ENCODE data around the gene NACAD.

The NACAD gene

DNA sequence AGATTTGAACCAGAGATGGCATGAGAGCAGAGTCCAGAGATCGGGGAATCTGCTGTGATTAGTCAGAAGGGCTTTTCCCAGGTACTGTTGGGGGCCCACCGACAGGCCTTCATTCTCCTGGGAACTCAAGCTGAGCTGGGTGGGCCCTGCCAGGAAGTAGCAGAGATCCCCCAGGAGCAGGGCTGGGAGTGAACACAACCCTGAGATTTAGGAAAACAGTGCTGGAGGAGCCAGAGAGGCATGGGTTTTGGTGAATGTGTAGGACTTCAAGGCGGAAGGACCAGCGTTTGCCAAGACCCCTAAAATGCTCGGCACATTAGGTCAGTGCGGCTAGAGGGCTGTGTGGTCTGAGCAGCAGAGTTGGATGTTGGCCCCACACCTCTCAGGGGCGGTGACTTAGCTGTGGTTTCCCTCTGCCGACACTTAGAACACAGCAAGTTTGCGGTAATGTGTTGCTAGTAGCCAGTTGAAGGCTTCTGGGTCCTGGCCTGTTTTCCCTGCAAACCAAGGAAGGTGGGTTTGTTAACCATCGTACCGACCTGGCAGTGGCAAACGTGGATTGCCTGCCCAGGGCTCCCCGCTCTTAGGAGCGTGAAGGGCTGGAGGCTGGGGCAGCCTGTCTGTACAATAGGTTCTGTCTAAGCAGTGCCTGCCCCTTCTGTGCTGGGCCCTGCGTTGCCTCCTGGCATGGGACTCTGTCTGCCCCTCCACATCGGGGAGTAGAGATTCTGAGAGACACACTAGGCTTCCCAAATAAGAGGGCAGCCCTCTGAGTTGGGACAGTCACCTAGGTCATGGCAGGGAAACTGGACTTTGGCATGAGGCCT lies 14.0 kb downstream of the NACAD start:
- no peak for DNase-seq (ENCODE audit: low spot score)

DNA sequence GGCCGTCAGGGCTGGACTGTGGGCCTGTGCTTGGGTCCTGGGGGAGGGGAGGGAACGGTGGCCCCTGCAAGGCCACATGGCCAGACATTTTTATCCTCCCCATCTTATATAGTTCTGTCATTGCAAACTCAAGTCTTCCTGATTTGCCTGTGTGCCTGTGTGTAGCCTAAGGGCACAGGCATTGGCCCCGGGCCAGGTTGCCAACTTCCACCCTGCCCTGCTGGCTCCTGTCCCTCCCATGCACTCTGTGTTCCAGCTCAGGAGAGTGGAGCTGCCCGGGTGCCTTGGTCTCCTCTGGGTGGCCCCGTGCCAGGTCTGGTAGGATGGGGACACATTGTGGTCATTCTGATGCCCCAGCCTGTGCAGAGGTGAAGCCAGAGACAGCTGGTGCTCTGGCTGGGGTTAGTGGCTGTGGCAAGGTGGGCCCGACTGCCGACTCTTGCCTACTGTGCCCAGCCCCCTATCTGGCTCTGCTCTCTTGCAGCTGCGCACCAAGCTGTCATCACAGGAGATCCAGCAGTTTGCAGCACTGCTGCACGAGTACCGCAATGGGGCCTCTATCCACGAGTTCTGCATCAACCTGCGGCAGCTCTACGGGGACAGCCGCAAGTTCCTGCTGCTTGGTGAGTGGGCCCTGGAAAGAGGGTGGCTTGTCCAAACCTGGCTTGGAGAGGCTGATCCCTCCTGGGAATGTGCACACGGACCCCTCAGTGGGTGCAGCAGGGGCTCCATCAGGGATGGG lies 14.8 kb downstream of the NACAD start:
- DNase-seq (ENCODE audit: low spot score), result no peak

DNA sequence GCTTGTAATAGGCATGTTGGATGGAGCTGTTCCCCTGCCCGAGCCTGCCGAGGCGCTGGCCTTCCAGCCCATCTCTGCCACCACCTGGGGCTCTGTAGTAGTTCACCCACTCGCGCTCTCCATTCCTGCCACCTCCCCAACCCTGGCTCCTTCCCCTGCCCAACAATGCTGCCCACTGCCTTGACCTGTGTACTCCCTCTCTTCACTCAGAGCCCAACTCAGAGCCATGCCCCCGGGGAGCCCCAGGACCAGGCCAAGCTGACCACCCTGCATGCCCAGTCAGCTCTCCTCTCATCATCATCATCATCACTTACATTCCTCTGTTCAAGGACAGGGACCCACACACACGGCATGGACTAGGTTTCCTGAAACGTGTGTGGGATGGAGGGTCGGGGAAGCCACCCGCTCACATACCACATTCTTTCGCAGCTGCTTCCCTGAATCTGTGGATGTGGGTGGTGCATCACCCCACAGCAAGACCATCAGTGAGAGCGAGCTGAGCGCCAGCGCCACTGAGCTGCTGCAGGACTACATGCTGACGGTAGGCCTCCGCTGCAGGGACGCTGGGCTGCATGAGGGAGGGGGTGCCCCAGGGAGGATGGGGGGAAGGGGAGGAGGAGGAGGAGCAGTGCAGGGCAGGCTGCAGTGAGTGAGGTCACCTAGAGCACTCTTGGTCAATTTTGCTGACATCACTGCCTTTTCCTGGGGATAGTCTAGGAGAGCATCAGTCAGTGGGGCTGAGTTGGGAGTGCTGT lies 15.6 kb downstream of the NACAD start:
- no peak for DNase-seq (ENCODE audit: low spot score)

DNA sequence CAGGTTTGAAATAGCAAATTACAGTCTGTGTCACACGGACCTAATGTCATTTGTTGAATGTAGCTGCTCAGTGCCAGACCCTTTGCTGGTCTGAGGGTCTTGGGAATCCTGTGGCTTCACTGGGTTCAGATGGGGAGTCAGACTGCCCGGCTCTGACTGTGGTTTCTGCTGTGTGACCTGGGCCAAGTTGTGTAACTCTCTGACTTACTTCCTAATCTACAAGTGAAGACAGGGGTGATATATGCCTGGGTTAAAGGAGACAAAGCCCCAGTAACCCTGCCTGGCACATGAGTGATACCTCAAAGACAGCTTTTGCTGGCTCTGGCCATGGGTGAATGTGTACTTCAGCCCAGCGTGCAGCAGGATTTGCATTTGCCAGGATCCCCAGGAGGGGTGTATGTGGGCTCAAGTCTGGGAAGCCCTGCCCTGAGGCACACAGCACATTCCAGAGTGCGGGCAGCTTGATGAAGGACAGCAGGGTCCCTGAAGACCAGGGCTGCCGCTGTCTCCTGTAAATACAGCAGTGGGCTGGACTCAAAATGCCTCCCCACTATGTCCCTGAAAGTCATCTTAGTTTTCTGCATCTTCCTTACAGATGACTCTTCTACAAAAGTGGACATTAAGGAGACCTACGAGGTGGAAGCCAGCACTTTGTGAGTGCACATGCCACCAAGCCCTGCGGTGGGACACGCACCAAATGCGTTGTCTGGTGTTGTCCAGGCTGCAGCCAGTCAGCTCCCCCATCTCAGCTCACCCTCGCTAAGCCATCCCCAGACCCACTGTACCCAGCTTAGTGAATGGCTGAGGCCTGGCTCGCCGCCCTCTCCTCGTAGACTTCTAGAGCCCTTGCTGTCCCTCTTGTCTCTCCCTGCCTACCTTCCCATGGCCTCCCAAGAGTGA lies 16.4 kb downstream of the NACAD start:
- DNase-seq (ENCODE audit: low spot score), result no peak

DNA sequence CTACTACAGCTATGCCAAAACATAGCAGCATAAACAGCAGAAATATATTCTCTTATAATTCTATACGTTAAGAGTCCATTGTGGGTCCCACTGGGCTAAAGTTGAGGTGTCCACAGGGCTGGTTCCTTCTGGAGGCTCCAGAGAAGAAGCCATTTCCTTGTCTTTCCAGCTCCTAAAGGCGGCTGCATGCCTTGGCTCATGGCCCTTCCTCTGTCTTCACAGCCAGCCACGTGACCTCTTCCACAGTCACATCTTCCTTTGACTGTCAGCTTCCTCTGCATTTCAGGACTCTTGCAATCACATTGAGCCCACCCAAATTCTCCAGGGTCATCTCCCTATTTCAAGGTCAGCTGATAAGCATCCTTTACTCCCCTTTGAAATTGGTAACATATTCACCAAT lies 17.2 kb downstream of the NACAD start:
- DNase-seq (ENCODE audit: low spot score), result no peak

DNA sequence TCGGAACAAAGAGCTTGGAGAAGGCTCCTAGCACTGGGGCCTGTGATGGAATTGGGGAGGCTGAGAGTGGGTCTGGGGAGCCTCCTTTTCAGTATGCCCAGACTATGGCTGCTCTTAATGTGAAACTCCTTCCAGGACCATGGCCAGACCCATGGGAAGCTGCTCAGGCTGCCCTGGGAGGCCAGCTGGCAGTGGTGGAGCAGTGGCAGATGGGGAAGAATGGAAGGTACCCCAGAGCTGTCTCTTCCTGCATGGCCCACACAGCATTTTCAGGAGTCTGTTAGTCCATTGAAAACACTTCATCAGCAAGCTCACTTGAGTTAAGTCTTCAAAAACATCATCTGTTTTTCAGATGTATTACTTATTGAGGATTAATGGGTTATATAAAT lies 18.5 kb downstream of the NACAD start:
- no peak for DNase-seq (ENCODE audit: low spot score)

DNA sequence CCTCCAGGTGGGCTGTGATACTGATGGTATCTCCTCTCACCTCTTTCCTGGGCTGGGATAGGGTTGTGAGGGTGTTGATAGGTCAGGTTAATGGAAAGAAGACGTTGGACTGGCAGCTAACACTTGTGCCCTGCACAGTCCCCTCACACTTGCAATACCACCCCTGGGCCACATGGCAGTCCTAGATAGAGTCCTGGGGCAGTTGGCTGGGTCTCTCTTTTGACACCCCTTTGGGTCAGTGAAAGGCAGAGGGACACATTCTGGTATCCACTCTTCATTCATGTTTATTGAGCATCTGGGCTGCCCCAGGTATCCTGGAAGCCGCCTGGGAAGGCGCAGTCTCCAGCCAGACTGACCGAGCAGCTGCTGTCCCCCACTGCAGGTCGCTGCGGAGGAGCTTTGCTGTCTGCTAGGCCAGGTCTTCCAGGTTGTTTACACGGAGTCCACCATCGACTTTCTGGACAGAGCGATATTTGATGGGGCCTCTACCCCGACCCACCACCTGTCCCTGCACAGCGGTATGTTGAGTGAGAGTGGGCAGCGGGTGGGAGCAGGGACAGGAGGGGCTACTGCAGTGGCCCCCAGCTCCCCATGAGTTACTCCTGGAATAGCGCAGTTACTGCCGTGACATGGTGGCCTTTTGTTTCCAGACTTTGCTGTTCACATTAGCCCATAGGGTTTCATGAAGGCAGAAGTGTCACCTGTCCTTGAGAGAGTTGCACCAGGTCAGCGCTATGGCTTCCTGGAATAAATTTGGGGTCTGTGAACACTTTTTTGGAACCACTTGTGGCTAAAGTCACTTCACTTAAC lies 19.1 kb downstream of the NACAD start:
- no peak for DNase-seq (ENCODE audit: low spot score)

DNA sequence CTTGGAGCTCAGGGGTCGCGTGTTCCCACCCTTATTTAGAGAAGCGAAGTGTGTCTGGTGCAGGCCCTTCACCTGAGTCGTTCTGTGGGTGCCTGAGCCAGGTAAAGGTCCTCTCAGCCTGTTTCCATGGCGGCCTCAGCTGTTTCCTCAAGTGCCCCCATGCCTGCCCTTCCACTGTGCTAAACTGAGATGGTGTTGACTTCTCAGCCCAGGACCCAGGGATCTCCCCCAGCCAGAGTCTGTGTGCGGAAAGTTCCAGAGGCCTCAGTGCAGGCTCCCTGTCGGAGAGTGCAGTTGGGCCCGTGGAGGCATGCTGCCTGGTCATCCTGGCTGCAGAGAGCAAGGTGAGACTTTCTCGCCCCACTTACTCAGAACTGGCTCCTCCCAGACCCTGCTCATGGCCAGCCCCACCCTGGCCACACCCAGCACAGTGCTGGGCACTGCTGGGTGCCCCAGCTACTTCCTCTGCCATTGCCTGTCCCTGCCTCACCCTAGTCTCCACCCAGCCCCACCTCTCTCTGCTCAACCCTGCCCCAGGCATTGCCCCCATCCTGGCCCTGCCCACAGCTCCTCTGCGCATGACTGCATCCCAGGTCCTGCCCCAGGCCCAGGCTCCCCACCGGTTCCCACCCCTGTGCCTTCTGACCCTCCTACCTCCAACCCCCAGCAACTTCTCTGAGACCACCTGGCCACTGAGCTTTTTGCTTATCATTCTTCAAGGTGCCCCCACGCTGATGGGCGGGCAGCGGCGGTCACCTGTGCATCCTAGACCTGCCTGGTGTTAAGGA lies 20.3 kb downstream of the NACAD start:
- no peak for DNase-seq (ENCODE audit: low spot score)

DNA sequence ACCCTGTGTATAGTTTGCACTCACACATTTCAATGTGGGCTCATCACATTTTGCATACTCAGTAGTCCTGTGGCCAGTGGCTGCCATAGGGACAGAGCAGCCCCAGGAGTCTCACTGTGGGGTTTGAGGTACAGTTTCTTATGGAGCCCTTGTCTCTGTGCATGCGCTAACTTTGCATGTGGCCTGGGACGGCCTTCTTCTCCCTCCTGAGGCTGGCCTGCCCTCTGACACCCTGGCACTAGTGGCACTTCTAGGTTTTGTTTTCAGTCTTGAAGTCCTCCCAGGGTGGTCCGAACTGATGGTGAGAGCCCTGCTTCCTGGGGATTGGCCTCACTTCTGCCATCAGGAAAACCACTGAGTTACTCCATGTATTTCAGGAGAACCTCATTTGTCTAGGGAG lies 21.2 kb downstream of the NACAD start:
- no peak for DNase-seq (ENCODE audit: low spot score)

DNA sequence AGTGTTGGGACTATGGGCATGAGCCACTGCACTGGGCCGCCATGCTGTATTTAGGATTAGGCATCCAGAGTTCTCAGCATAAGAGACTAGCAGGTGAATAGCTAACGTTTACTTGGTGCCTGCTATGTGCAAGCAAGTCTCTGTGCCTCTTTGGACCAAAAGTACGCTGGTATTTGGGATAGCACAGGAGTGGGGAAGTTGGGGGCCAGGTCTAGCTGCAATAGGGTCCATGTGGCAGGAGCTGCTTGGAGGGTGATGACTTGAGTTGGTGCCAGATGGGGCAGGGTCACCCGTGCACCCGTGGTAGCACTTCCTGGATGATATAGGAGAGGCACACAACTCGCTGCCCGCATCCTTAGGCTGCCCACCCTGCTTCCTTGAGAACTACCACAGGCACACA lies 22.4 kb downstream of the NACAD start:
- DNase-seq (ENCODE audit: low spot score), result no peak

DNA sequence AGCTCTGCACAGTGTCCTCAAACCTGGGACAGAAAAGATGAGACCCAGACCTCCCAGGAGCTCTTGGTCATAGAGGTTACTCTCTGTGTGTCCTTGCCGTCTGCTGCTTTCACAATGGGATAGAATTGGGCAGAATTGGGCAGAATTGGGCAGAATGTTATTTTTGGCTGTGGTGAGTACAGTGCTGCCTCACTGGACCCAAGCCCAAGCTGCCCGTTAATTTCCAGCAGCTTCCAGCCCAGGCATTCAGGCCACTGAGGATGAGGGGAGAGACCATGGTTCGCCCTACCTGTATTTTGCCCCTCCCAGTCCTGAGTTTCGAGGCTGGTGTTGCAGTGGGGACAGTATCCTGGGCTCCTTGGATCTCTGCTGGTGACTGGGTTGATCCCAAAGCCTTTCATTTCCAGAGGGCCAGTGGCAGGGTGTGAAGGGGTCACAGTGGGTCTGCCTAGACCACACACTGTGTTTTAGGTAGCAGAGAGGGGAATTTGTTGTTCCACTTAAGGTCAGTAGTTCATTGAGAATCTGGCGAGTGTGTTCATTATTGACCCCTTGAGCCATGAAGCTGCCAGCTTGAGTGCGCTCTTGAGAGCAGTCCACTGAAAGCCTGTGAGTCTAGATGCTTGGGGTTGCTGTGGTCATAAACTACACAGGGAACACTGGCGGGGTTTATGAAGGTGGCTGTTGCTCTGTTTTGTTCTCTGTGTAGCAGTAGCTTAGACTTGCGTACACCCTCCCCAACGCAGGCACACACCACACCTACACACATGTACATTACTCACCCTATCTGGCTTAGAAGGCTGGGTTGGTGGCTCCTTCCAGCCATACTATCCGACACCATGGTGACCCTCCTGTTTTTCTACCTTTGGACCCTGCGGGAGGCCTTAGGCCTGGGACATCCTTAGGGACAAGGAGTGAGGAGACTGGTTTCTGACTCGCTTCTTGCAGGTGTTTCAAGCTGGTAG lies 23.5 kb downstream of the NACAD start:
- DNase-seq (ENCODE audit: low spot score), result no peak

DNA sequence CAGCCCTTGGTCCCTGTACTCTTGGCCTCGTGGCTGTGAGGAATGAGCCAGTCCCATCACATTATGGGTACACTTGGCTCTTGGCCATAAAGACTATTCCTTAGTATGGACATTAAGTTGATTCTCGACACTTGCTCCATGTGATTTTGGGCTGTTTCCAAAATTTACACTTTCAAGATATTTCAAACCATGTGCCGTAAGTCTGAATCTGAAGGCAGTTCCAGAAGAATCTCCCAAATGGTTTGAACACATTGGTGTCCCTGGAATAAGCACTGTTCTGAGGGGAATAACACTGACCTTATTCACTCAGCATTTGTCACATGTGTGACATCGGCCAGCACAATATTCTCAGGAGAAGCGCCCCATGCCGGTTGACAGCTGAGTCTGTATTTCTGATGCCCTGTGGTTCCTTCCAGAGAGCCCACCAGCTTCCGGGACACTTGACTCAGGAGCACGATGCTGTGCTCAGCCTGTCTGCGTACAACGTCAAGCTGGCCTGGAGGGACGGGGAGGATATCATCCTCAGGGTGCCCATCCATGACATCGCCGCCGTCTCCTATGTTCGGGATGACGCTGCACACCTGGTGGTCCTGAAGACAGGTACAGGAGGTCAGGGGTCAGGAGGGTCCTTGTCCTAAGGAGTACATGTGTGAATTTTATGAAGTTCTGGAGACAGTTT lies 24.6 kb downstream of the NACAD start:
- DNase-seq (ENCODE audit: low spot score), result no peak

DNA sequence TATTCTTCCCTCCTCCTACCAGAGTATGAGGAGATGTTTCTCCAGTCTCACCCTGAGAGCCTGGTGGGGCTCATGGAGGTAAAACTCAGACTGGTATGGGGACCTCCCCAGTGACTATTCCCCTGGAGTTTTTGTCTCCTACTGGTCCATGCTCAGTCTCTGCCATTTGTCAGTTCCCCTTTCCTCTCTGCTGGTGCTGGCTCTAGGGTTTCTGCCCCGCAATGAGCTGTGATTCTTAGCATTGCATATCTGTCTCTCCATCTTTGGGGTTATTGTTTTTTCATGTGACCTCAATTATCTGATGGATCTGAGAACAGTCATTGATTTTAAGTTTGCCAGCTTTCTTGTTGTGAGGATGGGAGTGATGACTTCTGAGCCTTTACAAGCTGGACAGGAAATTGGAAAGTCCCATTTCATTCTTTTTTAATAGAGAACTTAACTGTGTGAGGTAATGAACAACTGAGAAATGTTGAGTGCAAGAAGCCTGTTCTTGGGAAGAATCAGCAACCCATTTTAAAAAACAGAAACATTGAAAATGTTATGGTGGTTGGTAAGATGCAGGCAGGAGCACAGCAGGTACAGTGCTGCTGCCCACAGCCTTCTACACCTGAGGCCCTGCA lies 26.9 kb downstream of the NACAD start:
- no peak for DNase-seq (ENCODE audit: low spot score)

DNA sequence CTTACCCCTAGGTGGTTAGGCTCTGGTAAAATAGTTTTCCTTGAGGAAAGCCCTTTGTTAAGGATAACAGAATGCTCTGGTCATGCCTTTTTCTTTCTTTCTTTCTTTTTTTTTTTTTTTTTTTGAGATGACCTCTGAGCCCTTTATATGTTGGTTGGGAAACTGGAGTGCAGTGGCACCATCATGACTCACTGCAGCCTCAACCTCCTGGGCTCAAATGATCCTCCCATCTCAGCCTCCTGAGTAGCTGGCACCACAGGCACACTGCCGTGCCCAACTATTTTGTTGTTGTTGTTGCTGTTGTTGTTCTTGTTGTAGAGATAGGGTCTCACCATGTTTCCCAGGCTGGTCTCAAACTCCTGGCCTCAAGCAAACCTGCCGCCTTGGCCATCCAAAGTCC lies 27.4 kb downstream of the NACAD start:
- no peak for DNase-seq (ENCODE audit: low spot score)

DNA sequence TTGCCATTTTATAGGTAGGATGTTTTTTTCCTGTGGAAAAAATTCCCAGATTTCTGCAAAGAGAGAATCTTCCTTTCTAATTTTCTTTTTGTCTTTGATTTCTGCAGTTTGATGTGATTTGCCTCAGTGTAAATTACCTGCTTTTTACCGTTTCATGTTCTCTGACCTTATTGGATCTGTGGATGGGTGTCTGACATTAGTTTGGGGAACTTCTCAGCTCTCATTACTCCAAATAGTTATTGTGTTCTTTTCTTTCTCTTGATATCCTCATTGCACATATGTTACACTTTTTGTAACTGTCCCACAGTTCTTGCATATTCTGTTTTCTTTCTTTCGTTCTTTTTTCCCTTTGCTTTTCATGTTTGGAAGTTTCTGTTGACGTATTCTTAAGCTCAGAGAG lies 28.5 kb downstream of the NACAD start:
- no peak for DNase-seq (ENCODE audit: low spot score)

DNA sequence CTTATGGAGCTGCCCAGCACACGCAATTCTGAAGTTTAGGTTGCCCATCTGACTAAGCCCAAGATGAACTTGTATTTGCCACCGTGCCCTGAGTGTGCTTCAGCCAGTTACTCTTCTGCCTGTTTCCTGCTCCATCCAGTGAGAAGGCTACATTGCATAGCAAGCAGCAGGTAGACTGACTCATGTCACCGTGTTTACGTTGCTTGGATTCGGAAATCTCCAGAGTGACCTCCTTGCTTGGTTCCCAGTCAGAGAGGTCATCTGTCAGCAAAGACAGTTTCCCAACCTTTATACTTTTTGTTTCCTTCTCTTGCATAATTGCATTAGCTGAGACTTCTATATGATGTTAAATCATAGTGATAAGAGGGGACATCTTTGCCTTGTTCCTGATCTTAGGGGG lies 30.9 kb downstream of the NACAD start:
- no peak for DNase-seq (ENCODE audit: low spot score)

DNA sequence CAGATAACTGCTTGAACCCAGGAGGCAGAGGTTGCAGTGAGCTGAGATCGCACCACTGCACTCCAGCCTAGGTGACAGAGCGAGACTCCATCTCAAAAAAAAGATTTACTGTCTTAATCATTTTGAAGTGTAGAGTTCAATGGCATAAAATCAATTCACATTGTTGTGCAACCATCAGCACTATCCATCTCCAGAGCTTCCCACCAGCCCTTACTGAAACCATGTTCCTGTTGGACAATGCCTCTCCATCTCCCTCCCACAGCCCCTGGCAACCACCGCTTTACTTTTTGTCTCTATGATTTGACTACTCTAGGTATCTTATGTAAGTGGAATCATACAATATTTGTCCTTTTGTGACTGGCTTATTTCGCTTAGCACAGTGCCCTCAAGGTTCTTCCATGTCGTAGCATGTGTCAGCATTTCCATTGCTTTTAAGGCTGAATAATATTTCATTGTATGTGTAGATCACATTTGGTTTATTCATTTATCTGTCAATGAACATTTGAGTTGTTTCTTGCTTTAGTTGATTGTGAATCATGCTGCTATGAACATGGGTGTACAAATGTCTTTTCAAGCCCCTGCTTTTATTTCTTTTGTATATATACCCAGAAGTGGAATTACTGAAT lies 33.1 kb downstream of the NACAD start:
- no peak for DNase-seq (ENCODE audit: low spot score)
